CD1c-positive myeloid dendritic cell (primary cell): Measurements from ENCODE around the gene GOLGA6L1.
"Not testable (repeated sequence)": the region's sequence is repeated elsewhere in the genome, so short reads cannot be mapped to it uniquely, and the experiment has no call there.

Experiments
- DNase-seq: peaks from one replicate; pipeline ENCODE4 v3.0.0-alpha.2; 2016; ENCODE audit errors: extremely low spot score

Gene GOLGA6L1, protein sequence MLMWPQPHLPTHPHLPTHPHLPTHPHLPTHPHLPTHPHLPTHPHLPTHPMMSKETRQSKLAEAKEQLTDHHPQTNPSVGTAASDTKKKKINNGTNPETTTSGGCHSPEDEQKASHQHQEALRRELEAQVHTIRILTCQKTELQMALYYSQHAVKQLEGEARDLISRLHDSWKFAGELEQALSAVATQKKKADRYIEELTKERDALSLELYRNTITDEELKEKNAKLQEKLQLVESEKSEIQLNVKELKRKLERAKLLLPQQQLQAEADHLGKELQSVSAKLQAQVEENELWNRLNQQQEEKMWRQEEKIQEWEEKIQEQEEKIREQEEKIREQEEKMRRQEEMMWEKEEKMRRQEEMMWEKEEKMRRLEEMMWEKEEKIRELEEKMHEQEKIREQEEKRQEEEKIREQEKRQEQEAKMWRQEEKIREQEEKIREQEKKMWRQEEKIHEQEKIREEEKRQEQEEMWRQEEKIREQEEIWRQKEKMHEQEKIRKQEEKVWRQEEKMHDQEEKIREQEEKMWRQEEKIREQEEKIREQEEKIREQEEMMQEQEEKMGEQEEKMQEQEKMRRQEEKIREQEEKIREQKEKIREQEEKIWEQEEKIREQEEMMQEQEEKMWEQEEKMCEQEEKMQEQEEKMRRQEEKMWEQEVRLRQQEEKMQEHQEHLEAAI

DNA sequence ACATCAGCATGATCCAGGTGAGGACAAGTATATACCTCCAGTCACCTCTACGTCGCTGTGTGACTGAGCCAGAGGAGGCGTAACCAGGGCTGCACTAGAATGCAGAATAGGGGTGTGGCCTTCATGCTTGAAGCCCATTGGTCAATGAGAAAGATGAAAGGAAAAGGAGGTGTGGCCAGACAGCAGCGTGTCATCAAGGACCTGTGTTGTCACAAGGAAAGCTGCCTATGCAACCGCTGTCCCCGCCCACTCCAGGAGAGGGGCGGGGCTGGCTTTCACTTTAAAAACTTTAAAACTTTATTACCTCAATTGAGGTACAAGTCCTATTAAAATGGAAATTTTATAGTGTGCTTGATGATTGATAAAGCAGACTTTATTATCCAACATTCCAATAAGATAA lies at the start of gene GOLGA6L1:
Gene GOLGA6L1, minus strand, starts transcription at position 101 of the 400 bp plus-strand sequence. Its CDS starts 91 bp downstream, at position 10.
- DNase-seq, result not testable (repeated sequence)

DNA sequence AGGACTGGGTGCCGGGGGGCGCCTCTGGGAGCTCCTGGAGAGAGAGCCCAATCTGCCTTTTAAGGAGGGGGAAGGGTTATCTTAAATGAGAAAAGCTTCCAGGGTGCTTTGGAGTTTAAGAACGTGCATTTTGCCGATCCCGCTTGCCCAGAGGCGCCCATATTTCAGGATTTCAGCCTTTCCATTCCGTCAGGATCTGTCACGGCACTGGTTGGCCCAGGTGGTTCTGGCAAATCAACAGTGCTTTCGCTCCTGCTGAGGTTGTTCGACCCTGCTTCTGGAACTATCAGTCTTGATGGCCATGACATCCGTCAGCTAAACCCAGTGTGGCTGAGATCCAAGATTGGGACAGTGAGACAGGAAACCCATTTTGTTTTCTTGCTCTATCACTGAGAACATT lies 44.6 kb upstream of the GOLGA6L1 start:
- not testable (repeated sequence) for DNase-seq

DNA sequence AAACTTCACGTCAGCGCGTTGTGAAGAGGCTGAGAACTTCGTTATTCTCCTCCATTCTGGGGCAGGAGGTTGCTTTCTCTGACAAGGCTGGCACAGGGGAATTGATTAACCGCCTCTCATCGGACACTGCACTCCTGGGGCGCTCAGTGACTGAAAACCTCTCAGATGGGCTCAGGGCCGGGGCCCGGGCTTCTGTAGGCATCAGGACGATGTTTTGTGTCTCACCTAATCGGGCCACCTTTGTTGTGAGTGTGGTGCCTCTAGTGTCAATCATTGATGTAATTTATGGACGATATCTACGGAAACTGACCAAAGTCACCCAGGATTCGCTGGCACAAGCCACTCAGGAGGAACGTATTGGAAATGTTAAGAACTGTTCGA lies 43.9 kb upstream of the GOLGA6L1 start:
- DNase-seq, result not testable (repeated sequence)

DNA sequence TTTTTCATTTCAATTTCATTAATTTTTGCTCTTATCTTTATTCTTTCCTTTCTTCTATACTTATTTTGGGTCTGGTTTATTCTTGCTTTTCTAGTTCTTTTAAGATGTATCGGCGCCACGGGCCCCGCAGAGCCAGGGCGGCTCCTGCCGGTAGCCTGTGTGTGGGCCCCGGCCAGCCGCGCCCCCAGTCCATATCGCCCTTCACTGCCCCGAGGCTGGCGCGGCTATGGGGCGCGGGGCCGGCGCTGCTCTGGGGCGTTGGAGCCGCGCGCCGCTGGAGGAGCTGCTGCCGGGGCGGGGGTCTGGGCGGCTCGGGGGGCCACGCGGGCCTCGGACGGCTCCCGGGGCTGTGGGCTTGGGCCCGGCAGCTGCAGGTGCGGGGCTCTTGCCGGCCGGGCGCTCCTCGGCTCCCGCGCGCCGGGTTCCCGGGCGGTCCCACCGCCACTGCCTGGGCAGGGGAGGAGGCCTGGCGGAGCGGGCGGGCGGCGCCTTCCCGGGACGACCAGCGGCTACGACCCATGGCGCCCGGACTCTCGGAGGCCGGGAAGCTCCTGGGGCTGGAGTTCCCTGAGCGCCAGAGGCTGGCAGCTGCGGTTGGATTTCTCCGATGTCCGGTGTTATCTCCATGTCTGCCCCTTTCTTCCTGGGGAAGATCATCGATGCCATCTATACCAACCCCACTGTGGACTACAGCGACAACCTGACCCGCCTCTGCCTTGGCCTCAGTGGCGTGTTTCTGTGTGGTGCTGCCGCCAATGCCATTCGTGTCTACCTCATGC lies 43.3 kb upstream of the GOLGA6L1 start:
- not testable (repeated sequence) for DNase-seq

DNA sequence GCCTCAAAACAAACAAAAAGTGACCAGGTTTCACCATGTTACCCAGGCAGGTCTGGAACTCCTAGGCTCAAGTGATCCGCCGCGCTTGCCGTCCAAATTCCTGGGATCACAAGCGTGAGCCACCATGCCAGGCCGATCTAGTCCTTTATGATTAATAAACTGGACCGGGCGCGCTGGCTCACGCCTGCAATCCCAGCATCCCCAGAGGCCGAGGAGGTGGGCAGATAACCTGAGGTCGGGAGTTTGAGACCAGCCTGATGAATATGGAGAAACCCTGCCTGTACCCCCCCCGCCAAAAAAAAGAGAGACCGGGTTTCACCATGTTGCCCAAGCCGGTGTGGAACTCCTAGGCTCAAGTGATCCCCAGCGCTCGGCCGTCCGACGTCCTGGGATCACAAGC lies 40.1 kb upstream of the GOLGA6L1 start:
- DNase-seq, result not testable (repeated sequence)

DNA sequence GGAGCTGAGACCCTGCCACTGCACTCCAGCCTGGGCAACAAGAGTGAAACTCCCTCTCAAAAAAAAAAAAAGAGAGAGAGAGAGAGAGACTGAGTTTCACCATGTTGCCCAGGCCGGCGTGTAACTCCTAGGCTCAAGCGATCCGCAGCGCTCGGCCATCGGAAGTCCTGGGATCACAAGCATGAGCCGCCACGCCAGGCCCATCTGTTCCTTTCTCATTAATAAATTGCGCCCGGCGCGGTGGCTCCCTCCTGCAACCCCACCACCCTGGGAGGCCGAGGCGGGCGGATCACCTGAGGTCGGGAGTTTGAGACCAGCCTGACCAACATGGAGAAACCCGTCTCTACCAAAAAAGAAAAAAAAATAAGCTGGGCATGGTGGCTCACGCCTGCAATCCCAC lies 39.0 kb upstream of the GOLGA6L1 start:
- not testable (repeated sequence) for DNase-seq

DNA sequence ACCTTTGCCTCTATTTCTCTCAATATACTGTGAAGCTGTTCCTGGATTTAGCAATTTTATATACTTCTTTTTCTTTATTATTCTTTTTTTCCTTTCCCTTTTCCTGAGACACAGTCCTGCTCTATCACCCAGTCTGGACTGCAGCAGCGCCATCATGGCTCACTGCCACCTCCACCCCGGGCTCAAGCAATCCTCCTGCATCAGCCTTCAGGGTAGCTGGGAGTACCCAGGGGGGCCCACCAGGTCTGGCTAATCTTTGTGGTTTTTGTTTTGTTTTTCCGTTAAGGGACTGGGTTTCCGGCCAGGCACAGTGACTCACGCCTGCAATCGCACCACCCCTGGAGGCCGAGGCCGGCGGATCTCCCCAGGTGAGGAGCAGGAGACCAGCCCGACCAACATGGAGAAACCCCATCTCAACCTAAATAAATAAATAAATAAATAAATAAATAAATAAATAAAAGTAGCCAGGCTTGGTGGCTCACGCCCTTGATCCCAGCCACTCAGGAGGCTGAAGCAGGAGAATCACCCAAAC lies 38.1 kb upstream of the GOLGA6L1 start:
- not testable (repeated sequence) for DNase-seq

DNA sequence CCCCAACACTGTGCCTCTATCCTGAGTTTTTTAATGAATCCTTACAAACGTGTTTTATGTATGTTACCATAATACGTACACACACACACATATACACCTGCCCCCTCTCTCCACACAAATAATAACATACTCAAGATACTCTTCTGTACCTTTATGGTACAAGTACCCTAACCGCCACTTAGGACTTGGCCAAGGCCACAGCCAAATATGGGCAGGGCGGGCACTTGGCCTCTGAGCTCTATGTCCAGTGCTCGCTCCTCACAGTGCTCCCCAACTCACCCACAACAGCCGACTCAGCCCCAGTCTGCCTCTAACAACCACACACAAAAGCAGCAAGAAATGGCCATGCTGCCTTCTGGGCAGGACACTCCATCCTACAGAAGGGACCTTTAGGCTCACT lies 3.8 kb downstream of the GOLGA6L1 start:
- DNase-seq, result not testable (repeated sequence)

DNA sequence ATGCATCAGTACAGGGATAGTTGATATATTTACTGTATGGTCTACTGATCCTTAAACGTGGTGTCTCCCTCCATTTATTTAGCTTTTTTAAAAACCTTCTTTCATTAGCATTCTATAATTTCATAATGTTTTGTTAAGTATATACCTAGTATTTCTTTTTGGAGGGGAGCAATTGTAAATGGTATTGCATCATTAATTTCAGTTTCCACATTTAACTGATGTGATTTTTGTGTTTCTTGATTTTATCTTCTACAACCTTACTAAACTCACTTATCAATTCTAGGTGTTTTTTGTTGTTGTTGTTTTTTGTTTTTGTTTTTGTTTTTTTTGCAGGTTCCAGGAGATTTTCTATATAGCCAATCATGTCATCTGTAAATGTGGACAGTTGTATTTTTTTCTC lies 18.4 kb downstream of the GOLGA6L1 start:
- DNase-seq, result no peak

DNA sequence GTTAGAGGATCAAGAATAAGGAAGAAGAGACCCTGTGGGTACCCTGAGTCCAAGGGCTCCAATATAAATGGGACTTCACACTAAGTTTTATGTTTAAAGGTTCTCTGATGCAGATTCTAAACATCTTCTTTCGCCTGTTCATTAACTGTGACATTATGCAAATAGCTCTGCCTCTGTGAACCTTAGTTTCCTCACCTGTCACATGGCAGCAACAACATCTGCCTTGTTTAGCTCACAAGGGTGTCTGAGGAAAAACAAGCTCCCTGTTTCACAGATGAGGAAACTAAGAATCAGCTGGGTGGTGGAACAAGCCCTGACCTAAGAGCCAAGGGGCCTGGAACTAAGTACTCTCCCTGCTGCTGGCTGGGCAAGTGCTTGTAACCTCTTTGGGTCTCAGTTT lies 40.8 kb downstream of the GOLGA6L1 start:
- no peak for DNase-seq

DNA sequence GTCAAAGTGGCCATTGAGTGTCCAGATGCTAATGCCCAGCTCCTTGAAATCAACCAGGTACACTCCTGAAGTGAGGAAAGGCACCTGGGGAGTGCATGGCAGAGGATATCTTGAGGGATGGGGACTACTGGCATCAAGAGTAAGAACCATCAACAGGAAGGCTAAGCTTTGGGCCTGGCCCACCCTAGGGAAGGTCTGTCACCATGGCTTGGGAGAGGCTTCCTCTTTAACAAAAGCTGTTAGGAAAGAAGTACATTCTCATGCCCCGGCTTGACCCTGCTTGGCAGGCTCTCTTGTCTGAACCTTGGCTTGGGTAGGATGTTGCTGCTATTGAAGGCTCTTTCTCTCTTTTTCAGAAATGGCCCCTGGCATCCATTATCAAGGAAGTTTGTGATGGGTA lies 53.5 kb downstream of the GOLGA6L1 start:
- no peak for DNase-seq

DNA sequence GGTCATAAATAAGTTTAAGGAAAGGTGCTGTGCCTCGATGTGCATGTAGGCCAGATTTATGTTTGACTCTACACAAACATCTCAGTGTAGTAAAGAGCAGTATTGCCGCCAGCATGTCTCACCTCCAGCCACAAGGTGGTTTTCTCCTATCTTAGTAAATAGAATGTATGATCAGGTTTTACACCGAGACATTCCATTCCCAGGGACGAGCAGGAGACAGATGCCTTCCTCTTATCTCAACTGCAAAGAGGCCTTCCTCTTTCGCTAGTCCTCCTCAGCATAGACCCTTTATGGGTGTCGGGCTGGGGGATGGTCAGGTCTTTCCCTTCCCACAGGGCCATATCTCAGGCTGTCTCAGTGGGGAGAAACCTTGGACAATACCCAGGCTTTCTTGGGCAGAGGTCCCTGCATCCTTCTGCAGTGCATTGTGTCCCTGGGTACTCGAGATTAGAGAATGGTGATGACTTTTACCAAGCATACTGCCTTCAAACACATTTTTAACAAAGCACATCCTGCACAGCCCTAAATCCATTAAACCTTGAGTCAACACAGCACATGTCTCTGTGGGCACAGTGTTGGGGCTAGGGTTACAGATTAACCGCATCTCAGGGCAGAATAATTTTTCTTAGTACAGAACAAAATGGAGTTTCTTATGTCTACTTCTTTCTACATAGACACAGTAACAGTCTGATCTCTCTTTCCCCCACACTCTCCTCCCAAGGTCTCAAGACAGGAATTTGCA lies 54.5 kb downstream of the GOLGA6L1 start:
- DNase-seq, result not testable (repeated sequence)

DNA sequence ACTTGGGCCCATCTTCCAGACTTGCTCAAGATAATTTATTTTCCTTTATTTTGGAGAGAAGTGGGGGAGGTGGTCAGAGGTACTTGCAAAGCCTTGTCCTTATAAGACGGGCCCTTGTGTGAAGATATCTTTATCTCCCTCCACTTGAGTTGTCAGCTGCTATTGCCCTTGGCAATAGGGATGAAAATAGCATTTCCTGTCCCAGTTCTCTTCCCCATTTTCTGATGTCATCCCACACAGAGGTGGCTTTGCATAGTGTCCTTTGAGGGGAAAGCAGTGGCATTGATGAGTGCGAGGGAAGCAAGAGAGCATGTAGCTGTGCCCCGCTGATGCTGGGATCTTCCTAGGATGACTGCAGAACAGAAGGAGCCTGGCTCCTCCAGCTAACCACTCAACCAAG lies 55.4 kb downstream of the GOLGA6L1 start:
- no peak for DNase-seq

DNA sequence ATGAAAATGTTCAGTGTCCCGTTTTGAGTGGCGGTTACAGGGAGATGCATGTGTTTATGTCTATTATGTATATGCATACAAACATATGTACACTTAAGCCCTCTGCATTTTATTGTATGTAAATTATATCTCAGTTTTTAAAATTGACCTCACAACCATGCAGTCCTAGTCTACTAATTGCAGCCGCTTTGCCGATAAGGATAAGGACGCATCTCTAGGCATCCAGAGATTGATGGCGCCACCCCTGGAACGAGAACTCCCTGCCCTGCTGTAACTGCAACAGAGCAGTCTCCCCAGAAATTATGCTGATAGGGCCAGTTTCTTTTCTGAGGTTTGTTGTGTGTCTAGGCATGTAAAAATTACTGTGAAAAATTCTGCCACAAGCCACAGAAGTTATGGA lies 56.9 kb downstream of the GOLGA6L1 start:
- DNase-seq, result no peak
